Aorta (tissue), 5 donors: ENCODE data around the gene SLC22A12. TPM values are rescaled to one million over a fixed set of nuclear protein-coding genes. Genes with fewer than 3 reads are reported as not detected.

Experiments used
- ATAC-seq: fragments of 200-7000 bp; cut with Tn5 transposase; one replicate; pipeline ENCODE4 v1.9.1; 2022; ENCODE audit warnings: moderate library complexity; ENCODE audit not compliant: low FRiP score
- DNase-seq, 2 donors: peaks; one replicate each; pipeline ENCODE4 v3.0.0-alpha.2; 2020
- H3K27ac ChIP-seq, 2 donors: one replicate each; pipeline ENCODE4 v1.5.1; 2013; ENCODE audit warnings: low read length in 2 of 2, mild to moderate bottlenecking in 2 of 2, moderate library complexity in 2 of 2, control low read depth in 1 of 2, inconsistent platforms in 1 of 2, low read depth in 1 of 2
- H3K27me3 ChIP-seq, 2 donors: one replicate each; pipeline ENCODE4 v1.6.1; 2013; ENCODE audit warnings: control low read depth in 1 of 2, low read length in 1 of 2, mild to moderate bottlenecking in 1 of 2, moderate library complexity in 1 of 2; ENCODE audit not compliant: insufficient read depth in 2 of 2, control insufficient read depth in 1 of 2
- H3K36me3 ChIP-seq, 2 donors: one replicate each; pipeline ENCODE4 v1.6.1; 2013; ENCODE audit warnings: control low read depth in 1 of 2, low read length in 1 of 2, mild to moderate bottlenecking in 1 of 2; ENCODE audit not compliant: insufficient read depth in 2 of 2, control insufficient read depth in 1 of 2
- H3K4me1 ChIP-seq, 2 donors: one replicate each; pipeline ENCODE4 v1.6.1; 2013; ENCODE audit warnings: low read length in 2 of 2, control low read depth in 1 of 2, mild to moderate bottlenecking in 1 of 2, moderate library complexity in 1 of 2; ENCODE audit not compliant: insufficient read depth in 2 of 2, control insufficient read depth in 1 of 2
- H3K4me3 ChIP-seq, 2 donors: one replicate each; pipeline ENCODE4 v1.5.1; 2013; ENCODE audit warnings: low read length in 2 of 2, control low read depth in 1 of 2, mild to moderate bottlenecking in 1 of 2
- H3K9me3 ChIP-seq: one replicate; pipeline ENCODE4 v1.6.1; 2013; ENCODE audit warnings: mild to moderate bottlenecking, low read length; ENCODE audit not compliant: control insufficient read depth
- WGBS, 2 donors: extraction: QIAGEN DNeasy Blood & Tissue Kit; methylation state at CpG; one replicate each; pipeline ENCODE4 v1.1.7; 2013; 5-methylcytosine and 5-hydroxymethylcytosine counted together
- intact Hi-C, 2 donors: fragments of 100-400 bp; cut with DNase I; formaldehyde crosslinking; loops; one replicate each; pipeline versions ENCODE4 v1.14.2 to v1.15.0; 2022
- polyA plus RNA-seq, 2 donors: library from polyadenylated mRNA; stranded (reverse); fragments of 200-250 nt; gene quantifications; one replicate each; pipeline ENCODE4 v1.2.3, GENCODE V29; 2013
- total RNA-seq, 2 donors: library from RNA; stranded (reverse); fragmentation: NEBNext Ultra II Directional; extraction: Animal tissue kit (Norgen Biotek cat#: 25700); gene quantifications; one replicate each; pipeline ENCODE4 v1.2.1, GENCODE V29; 2021
- donor health status: healthy with polysubstance abuse.
- donor health status: Bipolar disorder and iron deficiency.
- donor health status: DM: no; HTN: no; CAD: no.
- donor health status: DM: no; HTN: no; CAD: no.
- donor health status: DM: yes; HTN: yes; CAD: no.

The SLC22A12 gene
- total and polyA plus RNA-seq, 4 donors = not detected

- H3K27me3 ChIP-seq = no peaks in the 10 kb centered on the region
- peaks cover 0 to 2% of the 10 kb centered on the region in 2 donors for H3K36me3 ChIP-seq
- H3K4me1 ChIP-seq = no peaks in the 10 kb centered on the region
- H3K9me3 ChIP-seq = no peaks in the 10 kb centered on the region
- intact Hi-C loops = no loop called here
- ATAC-seq = no peak
- no peak for DNase-seq
- no peak overlapping the region for H3K27ac ChIP-seq
- WGBS, 2 donors = 86 to 92% methylated on average over 5 of the region's 5 CpGs
- no peak overlapping the region for H3K4me3 ChIP-seq
Observed at GRCh38 chr11:64621283-64622019, 30.4 kb downstream of the SLC22A12 start.

GRCh38 chr11:64622681-64623080, 31.7 kb downstream of the SLC22A12 start:
- intact Hi-C loops = no loop called here
- DNase-seq (no peak), ATAC-seq (no peak)
- Histone ChIP-seq H3K36me3 (peaks cover 0 to under 1% of the 10 kb centered on the region in 2 donors), H3K9me3 (no peaks in the 10 kb centered on the region), H3K4me3 (no peak overlapping the region), H3K27me3 (no peaks in the 10 kb centered on the region), H3K4me1 (no peaks in the 10 kb centered on the region), H3K27ac (no peak overlapping the region)
- 94 to 97% methylated on average over 19 of the region's 19 CpGs for WGBS, 2 donors

GRCh38 chr11:64624883-64625481, 34.0 kb downstream of the SLC22A12 start:
- intact Hi-C loops = no loop called here
- no peak for DNase-seq
- Histone ChIP-seq H3K27ac (no peak overlapping the region), H3K9me3 (no peaks in the 10 kb centered on the region), H3K4me3 (no peak overlapping the region), H3K4me1 (no peaks in the 10 kb centered on the region), H3K27me3 (no peaks in the 10 kb centered on the region), H3K36me3 (peaks cover 0 to 1% of the 10 kb centered on the region in 2 donors)
- ATAC-seq = no peak
- 89 to 92% methylated on average over 4 of the region's 4 CpGs for WGBS, 2 donors

- Histone ChIP-seq H3K27ac (no peak overlapping the region), H3K4me1 (no peaks in the 10 kb centered on the region), H3K4me3 (no peak overlapping the region), H3K36me3 (peaks cover 0 to 1% of the 10 kb centered on the region in 2 donors), H3K27me3 (no peaks in the 10 kb centered on the region), H3K9me3 (no peaks in the 10 kb centered on the region)
- DNase-seq (no peak), ATAC-seq (no peak)
- WGBS, 2 donors = 81 to 82% methylated on average over 9 of the region's 9 CpGs
- intact Hi-C loops = no loop called here
Observed at GRCh38 chr11:64626637-64627036, 35.6 kb downstream of the SLC22A12 start.

GRCh38 chr11:64627371-64627770, 36.4 kb downstream of the SLC22A12 start:
- DNase-seq (no peak), ATAC-seq (no peak)
- Histone ChIP-seq H3K9me3 (no peaks in the 10 kb centered on the region), H3K27ac (no peak overlapping the region), H3K36me3 (peaks cover 0 to 1% of the 10 kb centered on the region in 2 donors), H3K4me1 (no peaks in the 10 kb centered on the region), H3K4me3 (no peak overlapping the region), H3K27me3 (no peaks in the 10 kb centered on the region)
- intact Hi-C loops = no loop called here
- WGBS, 2 donors = 95 to 96% methylated on average over 4 of the region's 4 CpGs

GRCh38 chr11:64628596-64628995, 37.6 kb downstream of the SLC22A12 start:
- peaks cover 0 to 1% of the 10 kb centered on the region in 2 donors for H3K36me3 ChIP-seq
- intact Hi-C loops = no loop called here
- no peaks in the 10 kb centered on the region for H3K9me3 ChIP-seq
- no peaks in the 10 kb centered on the region for H3K27me3 ChIP-seq
- WGBS, 2 donors = 91 to 95% methylated on average over 2 of the region's 2 CpGs
- DNase-seq (no peak), ATAC-seq (no peak)
- H3K4me3 ChIP-seq = no peak overlapping the region
- no peak overlapping the region for H3K27ac ChIP-seq
- H3K4me1 ChIP-seq = no peaks in the 10 kb centered on the region

GRCh38 chr11:64629103-64629502, 38.1 kb downstream of the SLC22A12 start:
- H3K4me1 ChIP-seq = no peaks in the 10 kb centered on the region
- H3K9me3 ChIP-seq = no peaks in the 10 kb centered on the region
- H3K27me3 ChIP-seq = no peaks in the 10 kb centered on the region
- intact Hi-C loops = no loop called here
- DNase-seq (no peak), ATAC-seq (no peak)
- no peak overlapping the region for H3K27ac ChIP-seq
- H3K4me3 ChIP-seq = no peak overlapping the region
- WGBS, 2 donors = 93 to 97% methylated on average over 6 of the region's 6 CpGs
- H3K36me3 ChIP-seq = peaks cover 0 to 1% of the 10 kb centered on the region in 2 donors

GRCh38 chr11:64629796-64630562, 39.0 kb downstream of the SLC22A12 start:
- peak in 1 of 2 donors; percentile 86 for DNase-seq
- H3K27ac ChIP-seq = no peak overlapping the region
- H3K36me3 ChIP-seq = peaks cover 0 to 1% of the 10 kb centered on the region in 2 donors
- H3K4me3 ChIP-seq = no peak overlapping the region
- intact Hi-C loops = no loop called here
- no peaks in the 10 kb centered on the region for H3K27me3 ChIP-seq
- no peaks in the 10 kb centered on the region for H3K9me3 ChIP-seq
- ATAC-seq = no peak
- 60 to 62% methylated on average over 50 to 56 of the region's 56 CpGs for WGBS, 2 donors
- no peaks in the 10 kb centered on the region for H3K4me1 ChIP-seq
